ENCODE data around the gene SPINDOC. TPM values are rescaled to one million over a fixed set of nuclear protein-coding genes. Genes with fewer than 3 reads are reported as not detected.

Gene SPINDOC
- total RNA-seq, 1 donor from 2014 or later = 14.0 TPM

DNA sequence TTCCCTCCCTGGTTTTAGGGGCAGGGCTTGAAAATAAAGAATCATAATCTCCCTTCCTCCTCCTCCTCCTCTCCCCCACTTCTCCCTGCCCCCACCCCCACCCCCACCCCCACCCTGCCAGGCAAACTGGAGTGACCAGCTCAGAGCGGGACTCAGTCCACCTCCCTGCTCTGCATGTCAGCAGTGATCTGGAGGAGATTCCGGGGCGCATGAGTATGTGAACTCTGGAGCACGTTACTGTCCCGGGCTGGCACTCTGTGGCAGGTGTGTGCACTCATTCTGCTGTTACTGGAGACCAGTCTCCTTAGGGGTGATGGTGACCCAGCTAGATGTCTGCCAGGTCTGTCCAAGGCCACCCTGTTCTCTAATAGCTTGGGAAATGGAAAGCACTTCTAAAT is 59.5 kb downstream of the SPINDOC start:
- DNase-seq (ENCODE audit: low spot score) = no peak
- intact Hi-C loops (cut with DNase I) = loop anchor here (2.0 kb wide), 1 partner anchor 46 kb away; no protein-coding TSS in a partner anchor

DNA sequence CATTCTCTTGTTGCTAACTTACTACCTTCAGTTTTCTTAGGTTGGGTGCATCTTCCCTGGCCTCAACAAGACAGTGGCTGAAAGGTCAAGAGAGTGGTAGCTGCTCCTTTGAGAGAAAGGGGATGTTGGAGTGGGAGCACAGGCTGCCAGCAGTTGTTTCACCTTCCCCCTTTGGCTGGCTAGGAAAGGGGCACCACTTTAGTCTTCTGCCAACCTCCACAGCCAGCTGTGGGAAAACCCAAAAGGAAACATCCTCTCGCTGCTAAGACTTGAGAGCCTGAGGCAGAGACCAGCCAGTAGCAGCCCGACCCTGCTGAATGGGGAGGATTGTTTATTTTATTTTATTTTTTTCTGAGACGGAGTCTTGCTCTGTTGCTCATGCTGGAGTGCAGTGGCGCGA is 60.1 kb downstream of the SPINDOC start:
- intact Hi-C loops (cut with DNase I) = loop anchor here (2.0 kb wide), 1 partner anchor 45 kb away; no protein-coding TSS in a partner anchor
- DNase-seq (ENCODE audit: low spot score) = no peak

- no peak for DNase-seq (ENCODE audit: low spot score)
- intact Hi-C loops (cut with DNase I) = no loop called here
Measured at GRCh38 chr11:63874511-63874910, 61.3 kb downstream of the SPINDOC start.

- intact Hi-C loops (cut with DNase I) = no loop called here
- DNase-seq (ENCODE audit: low spot score) = no peak
Measured at GRCh38 chr11:63875506-63876065, 62.3 kb downstream of the SPINDOC start.

GRCh38 chr11:63876616-63877015 is 63.4 kb downstream of the SPINDOC start:
- DNase-seq (ENCODE audit: low spot score) = no peak
- intact Hi-C loops (cut with DNase I) = no loop called here

Other genes starting within 250 kb of the SPINDOC start
- gene PLAAT3, start 199.0 kb upstream of the SPINDOC start, total RNA-seq = 109 TPM
- gene ATL3, start 142.1 kb upstream of the SPINDOC start, total RNA-seq = 15.1 TPM
- 69.6 TPM for gene RTN3, start 132.0 kb upstream of the SPINDOC start, total RNA-seq
- gene ZFTA, start 44.7 kb upstream of the SPINDOC start, total RNA-seq = 14.3 TPM
- gene MARK2, start 25.7 kb downstream of the SPINDOC start, total RNA-seq = 32.4 TPM
- gene RCOR2, start 103.7 kb downstream of the SPINDOC start, total RNA-seq = 4.8 TPM
- gene NAA40, start 125.5 kb downstream of the SPINDOC start, total RNA-seq = 19.2 TPM
- 877 TPM for gene COX8A, start 161.2 kb downstream of the SPINDOC start, total RNA-seq
- 48.1 TPM for gene OTUB1, start 173.0 kb downstream of the SPINDOC start, total RNA-seq
- 1.2 TPM for gene FLRT1, start 222.5 kb downstream of the SPINDOC start, total RNA-seq